ENCODE results near the gene AK5. TPM values are rescaled to one million over a fixed set of nuclear protein-coding genes. Genes with fewer than 3 reads are reported as not detected.
A peak's percentile ranks its signal among the peaks of the same experiment; 100 is the strongest.
"Not testable (repeated sequence)": the region's sequence is repeated elsewhere in the genome, so short reads cannot be mapped to it uniquely, and the experiment has no call there.

Gene AK5
- total RNA-seq, 2 experiments from 2014 or later = 5.6 to 7.0 TPM

GRCh38 chr1:77399250-77400086, 117.6 kb downstream of the AK5 start:
- Mint-ChIP-seq H3K36me3 (ENCODE audit: low read depth) (no peaks in the 10 kb centered on the region), H3K9me3 (no peaks in the 10 kb centered on the region), H3K27ac (no peak overlapping the region), H3K27me3 (no peaks in the 10 kb centered on the region), H3K4me3 (no peak overlapping the region), H3K4me1 (no peaks in the 10 kb centered on the region)
- ChIA-PET POLR2A (no interaction called here), CTCF (interaction anchor here (0.6 kb wide), 1 partner anchor 251 kb away, joined by 3 read pairs; no protein-coding TSS in a partner anchor)
- DNase-seq = no peak

- POLR2A ChIA-PET = no interaction called here
- no peak for DNase-seq
- H3K36me3 Mint-ChIP-seq (ENCODE audit: low read depth) = no peaks in the 10 kb centered on the region
Measured at GRCh38 chr1:77400781-77401180, 119.0 kb downstream of the AK5 start.

GRCh38 chr1:77401384-77401783, 119.6 kb downstream of the AK5 start:
- ChIA-PET POLR2A (no interaction called here), CTCF (no interaction called here)
- no peaks in the 10 kb centered on the region for H3K9me3 Mint-ChIP-seq
- H3K4me1 Mint-ChIP-seq = no peaks in the 10 kb centered on the region
- H3K27me3 Mint-ChIP-seq = peaks cover 2% of the 10 kb centered on the region
- no peak for DNase-seq
- H3K4me3 Mint-ChIP-seq = no peak overlapping the region
- no peaks in the 10 kb centered on the region for H3K36me3 Mint-ChIP-seq (ENCODE audit: low read depth)
- no peak overlapping the region for H3K27ac Mint-ChIP-seq

More at GRCh38 chr1:77400781-77401180, 119.0 kb downstream of the AK5 start:
- no peak overlapping the region for H3K27ac Mint-ChIP-seq
- no peaks in the 10 kb centered on the region for H3K4me1 Mint-ChIP-seq
- H3K9me3 Mint-ChIP-seq = no peaks in the 10 kb centered on the region
- CTCF ChIA-PET = no interaction called here
- no peaks in the 10 kb centered on the region for H3K27me3 Mint-ChIP-seq
- no peak overlapping the region for H3K4me3 Mint-ChIP-seq

- no peak overlapping the region for H3K4me3 Mint-ChIP-seq
- H3K4me1 Mint-ChIP-seq = no peaks in the 10 kb centered on the region
- no peaks in the 10 kb centered on the region for H3K36me3 Mint-ChIP-seq (ENCODE audit: low read depth)
- no peak for DNase-seq
- no peak overlapping the region for H3K27ac Mint-ChIP-seq
- peaks cover 2% of the 10 kb centered on the region for H3K27me3 Mint-ChIP-seq
- peaks cover 5% of the 10 kb centered on the region for H3K9me3 Mint-ChIP-seq
- CTCF ChIA-PET = interaction anchor here (0.6 to 0.9 kb wide), 4 partner anchors 10 to 932 kb away, joined by 3 read pairs; no protein-coding TSS in a partner anchor
- POLR2A ChIA-PET = no interaction called here
Measured at GRCh38 chr1:77405186-77405585, 123.4 kb downstream of the AK5 start.

- POLR2A ChIA-PET = no interaction called here
- CTCF ChIA-PET = no interaction called here
Measured at GRCh38 chr1:77406661-77407060, 124.8 kb downstream of the AK5 start.

GRCh38 chr1:77407738-77408375, 126.0 kb downstream of the AK5 start:
- Mint-ChIP-seq H3K4me3 (no peak overlapping the region), H3K36me3 (ENCODE audit: low read depth) (peaks cover 2% of the 10 kb centered on the region), H3K27ac (no peak overlapping the region), H3K27me3 (peaks cover 2% of the 10 kb centered on the region), H3K4me1 (peaks cover 6% of the 10 kb centered on the region), H3K9me3 (peaks cover 5% of the 10 kb centered on the region)
- CTCF ChIA-PET = no interaction called here
- no peak for DNase-seq
- POLR2A ChIA-PET = no interaction called here

More at GRCh38 chr1:77406661-77407060, 124.8 kb downstream of the AK5 start:
- no peaks in the 10 kb centered on the region for H3K4me1 Mint-ChIP-seq
- no peak overlapping the region for H3K4me3 Mint-ChIP-seq
- peaks cover 2% of the 10 kb centered on the region for H3K36me3 Mint-ChIP-seq (ENCODE audit: low read depth)
- H3K27ac Mint-ChIP-seq = no peak overlapping the region
- peaks cover 2% of the 10 kb centered on the region for H3K27me3 Mint-ChIP-seq
- no peak for DNase-seq
- peaks cover 5% of the 10 kb centered on the region for H3K9me3 Mint-ChIP-seq

GRCh38 chr1:77408933-77409332, 127.1 kb downstream of the AK5 start:
- H3K27ac Mint-ChIP-seq; POLR2A ChIA-PET; H3K9me3 Mint-ChIP-seq; H3K4me3 Mint-ChIP-seq; CTCF ChIA-PET; H3K36me3 Mint-ChIP-seq (ENCODE audit: low read depth); DNase-seq; H3K27me3 Mint-ChIP-seq: not testable (repeated sequence)
- H3K4me1 Mint-ChIP-seq = peaks cover 17% of the 10 kb centered on the region

GRCh38 chr1:77412069-77412819, 130.4 kb downstream of the AK5 start:
- Mint-ChIP-seq H3K9me3 (peaks cover 7% of the 10 kb centered on the region), H3K27me3 (no peaks in the 10 kb centered on the region), H3K4me1 (peaks cover 20% of the 10 kb centered on the region), H3K36me3 (ENCODE audit: low read depth) (peaks cover 2% of the 10 kb centered on the region), H3K4me3 (no peak overlapping the region), H3K27ac (peak overlapping the region; percentile 10)
- ChIA-PET CTCF (interaction anchor here (0.8 kb wide), 1 partner anchor 29 kb away, joined by 3 read pairs; no protein-coding TSS in a partner anchor), POLR2A (no interaction called here)
- no peak for DNase-seq

GRCh38 chr1:77412820-77413530, 131.2 kb downstream of the AK5 start:
- CTCF ChIA-PET = interaction anchor here (0.8 kb wide), 1 partner anchor 28 kb away, joined by 3 read pairs; no protein-coding TSS in a partner anchor

GRCh38 chr1:77413541-77414335, 131.9 kb downstream of the AK5 start:
- peaks cover 16% of the 10 kb centered on the region for H3K9me3 Mint-ChIP-seq
- no peak for DNase-seq
- H3K4me3 Mint-ChIP-seq = no peak overlapping the region
- peaks cover 20% of the 10 kb centered on the region for H3K4me1 Mint-ChIP-seq
- CTCF ChIA-PET = interaction anchor here (0.8 kb wide), 1 partner anchor 17 kb away, joined by 3 read pairs; no protein-coding TSS in a partner anchor
- no peak overlapping the region for H3K27ac Mint-ChIP-seq
- H3K36me3 Mint-ChIP-seq (ENCODE audit: low read depth) = peaks cover 7% of the 10 kb centered on the region
- H3K27me3 Mint-ChIP-seq = no peaks in the 10 kb centered on the region
- POLR2A ChIA-PET = no interaction called here

More at GRCh38 chr1:77412820-77413530, 131.2 kb downstream of the AK5 start:
- Mint-ChIP-seq H3K27me3 (no peaks in the 10 kb centered on the region), H3K9me3 (peaks cover 13% of the 10 kb centered on the region), H3K36me3 (ENCODE audit: low read depth) (peaks cover 4% of the 10 kb centered on the region), H3K4me1 (peaks cover 20% of the 10 kb centered on the region), H3K4me3 (no peak overlapping the region), H3K27ac (peak overlapping the region; percentile 7)
- no peak for DNase-seq
- POLR2A ChIA-PET = no interaction called here

- no peak for DNase-seq
- H3K27ac Mint-ChIP-seq = no peak overlapping the region
- H3K27me3 Mint-ChIP-seq = no peaks in the 10 kb centered on the region
- peaks cover 14% of the 10 kb centered on the region for H3K36me3 Mint-ChIP-seq (ENCODE audit: low read depth)
- H3K4me1 Mint-ChIP-seq = peaks cover 32% of the 10 kb centered on the region
- ChIA-PET POLR2A (no interaction called here), CTCF (interaction anchor here (1.1 kb wide), 1 partner anchor 10 kb away, joined by 3 read pairs; no protein-coding TSS in a partner anchor)
- no peak overlapping the region for H3K4me3 Mint-ChIP-seq
- peaks cover 15% of the 10 kb centered on the region for H3K9me3 Mint-ChIP-seq
Measured at GRCh38 chr1:77415579-77415978, 133.8 kb downstream of the AK5 start.
